CD4-positive, alpha-beta memory T cell (primary cell): ENCODE measurements around the gene TRABD2B. TPM values are rescaled to one million over a fixed set of nuclear protein-coding genes. Genes with fewer than 3 reads are reported as not detected.

Experiments
- CTCF ChIA-PET: fragments of 350-600 bp; sonication (Branson Sonifier 250); formaldehyde crosslinking; loops from one replicate; lab custom pipeline; 2021; ENCODE audit warnings: inconsistent platforms; ENCODE audit not compliant: partially characterized antibody; lab: Charles Lee
- POLR2A ChIA-PET: fragments of 350-600 bp; sonication (Branson Sonifier 250); formaldehyde crosslinking; loops from one replicate; lab custom pipeline; 2021; ENCODE audit not compliant: partially characterized antibody; lab: Charles Lee
- DNase-seq, 5 donors: peaks; one replicate each; pipeline versions ENCODE4 v3.0.0 to v3.0.0-alpha.2; 2020 to 2022; ENCODE audit warnings: mixed read lengths in 1 of 5
- H3K27ac ChIP-seq: one replicate; pipeline ENCODE4 v1.7.0; 2013; ENCODE audit warnings: low read depth, low read length
- H3K27me3 ChIP-seq: 2 replicates; pipeline ENCODE4 v1.7.0; 2013; ENCODE audit warnings: mild to moderate bottlenecking, low read length, moderate library complexity; ENCODE audit not compliant: insufficient read depth
- H3K36me3 ChIP-seq: 2 replicates; pipeline ENCODE4 v1.7.0; 2013; ENCODE audit warnings: mild to moderate bottlenecking, low read length, moderate library complexity; ENCODE audit not compliant: insufficient read depth
- H3K4me1 ChIP-seq: 2 replicates; pipeline ENCODE4 v1.7.0; 2013; ENCODE audit warnings: mild to moderate bottlenecking, low read length, moderate library complexity; ENCODE audit not compliant: insufficient read depth
- H3K4me3 ChIP-seq, 2 donors: one replicate each; pipeline ENCODE4 v1.7.0; 2013; ENCODE audit warnings: low read length in 2 of 2, mild to moderate bottlenecking in 1 of 2
- H3K9me3 ChIP-seq, 2 donors: one replicate each; pipeline ENCODE4 v1.7.0; 2013; ENCODE audit warnings: low read length in 2 of 2, control low read depth in 1 of 2; ENCODE audit not compliant: control insufficient read depth in 1 of 2
- H3K27ac Mint-ChIP-seq, 7 donors: one replicate each; pipeline ENCODE4 v1.8.0; 2020 to 2021; ENCODE audit warnings: mixed read lengths in 7 of 7, mild to moderate bottlenecking in 6 of 7, inconsistent platforms in 3 of 7, moderate library complexity in 3 of 7
- H3K27me3 Mint-ChIP-seq, 2 donors: one replicate each; pipeline ENCODE4 v1.8.0; 2020 to 2021; ENCODE audit warnings: mixed read lengths in 2 of 2
- H3K36me3 Mint-ChIP-seq, 2 donors: one replicate each; pipeline ENCODE4 v1.8.0; 2020 to 2021; ENCODE audit warnings: mixed read lengths in 2 of 2, inconsistent platforms in 1 of 2, mild to moderate bottlenecking in 1 of 2
- H3K4me1 Mint-ChIP-seq, 4 donors: one replicate each; pipeline ENCODE4 v1.8.0; 2020 to 2021; ENCODE audit warnings: mixed read lengths in 4 of 4, mild to moderate bottlenecking in 1 of 4
- H3K4me3 Mint-ChIP-seq, 8 donors: one replicate each; pipeline ENCODE4 v1.8.0; 2020 to 2021; ENCODE audit warnings: mixed read lengths in 8 of 8, mild to moderate bottlenecking in 7 of 8, moderate library complexity in 6 of 8, inconsistent platforms in 3 of 8
- H3K9me3 Mint-ChIP-seq, 8 donors: one replicate each; pipeline ENCODE4 v1.8.0; 2020 to 2021; ENCODE audit warnings: mixed read lengths in 8 of 8, mild to moderate bottlenecking in 5 of 8, inconsistent platforms in 3 of 8, moderate library complexity in 1 of 8
- intact Hi-C: fragments of 100-400 bp; cut with micrococcal nuclease; formaldehyde crosslinking; loops from one replicate; pipeline ENCODE4 v1.15.1; 2023
- polyA plus RNA-seq, 2 donors: library from polyadenylated mRNA; unstranded; fragments of 300-500 nt; fragmentation: Illumina TruSeq; gene quantifications; one replicate each; pipeline ENCODE4 v1.2.3, GENCODE V29; 2021
- total RNA-seq, 2 experiments: library from RNA; stranded (reverse); gene quantifications; one replicate each; pipeline ENCODE4 v1.2.3, GENCODE V29; 2021

TRABD2B gene
- total and polyA plus RNA-seq, 4 experiments from 2014 or later, result not detected

- intact Hi-C loops, result no loop called here
- no peaks in the 10 kb centered on the region for H3K9me3 Mint-ChIP-seq
- Histone ChIP-seq H3K27ac (no peak overlapping the region), H3K9me3 (no peaks in the 10 kb centered on the region), H3K4me3 (no peak overlapping the region), H3K4me1 (no peaks in the 10 kb centered on the region), H3K36me3 (no peaks in the 10 kb centered on the region), H3K27me3 (no peaks in the 10 kb centered on the region)
- H3K27ac Mint-ChIP-seq, result peak overlapping the region in 1 of 7 donors; percentile 32
- POLR2A ChIA-PET, result no interaction called here
- H3K4me1 Mint-ChIP-seq, result no peaks in the 10 kb centered on the region
- no peaks in the 10 kb centered on the region for H3K36me3 Mint-ChIP-seq
- H3K4me3 Mint-ChIP-seq, result no peak overlapping the region
- peaks cover 2 to 6% of the 10 kb centered on the region in 2 donors for H3K27me3 Mint-ChIP-seq
- DNase-seq, result no peak
- CTCF ChIA-PET, result no interaction called here
These were observed 209.6 kb downstream of the TRABD2B start for GRCh38 chr1:47787560-47787959.

- no peaks in the 10 kb centered on the region for H3K9me3 ChIP-seq
- H3K27ac ChIP-seq, result no peak overlapping the region
- peaks cover 2 to 6% of the 10 kb centered on the region in 2 donors for H3K27me3 Mint-ChIP-seq
- no peak overlapping the region for H3K4me3 ChIP-seq
- intact Hi-C loops, result no loop called here
- POLR2A ChIA-PET, result no interaction called here
- H3K9me3 Mint-ChIP-seq, result no peaks in the 10 kb centered on the region
- no peak for DNase-seq
- H3K27me3 ChIP-seq, result no peaks in the 10 kb centered on the region
- H3K4me1 Mint-ChIP-seq, result peaks cover 0 to 3% (median 0%) of the 10 kb centered on the region in 4 donors
- no peak overlapping the region for H3K4me3 Mint-ChIP-seq
- CTCF ChIA-PET, result no interaction called here
- H3K36me3 Mint-ChIP-seq, result no peaks in the 10 kb centered on the region
- no peaks in the 10 kb centered on the region for H3K4me1 ChIP-seq
- no peaks in the 10 kb centered on the region for H3K36me3 ChIP-seq
- no peak overlapping the region for H3K27ac Mint-ChIP-seq
These were observed 210.9 kb downstream of the TRABD2B start for GRCh38 chr1:47786316-47786715.

GRCh38 chr1:47785561-47786271 lies 211.5 kb downstream of the TRABD2B start:
- Mint-ChIP-seq H3K4me1 (peaks cover 0 to 3% (median 0%) of the 10 kb centered on the region in 4 donors), H3K36me3 (no peaks in the 10 kb centered on the region), H3K9me3 (no peaks in the 10 kb centered on the region), H3K4me3 (no peak overlapping the region), H3K27ac (no peak overlapping the region), H3K27me3 (peaks cover 2 to 6% of the 10 kb centered on the region in 2 donors)
- Histone ChIP-seq H3K4me3 (no peak overlapping the region), H3K27me3 (no peaks in the 10 kb centered on the region), H3K4me1 (no peaks in the 10 kb centered on the region), H3K27ac (no peak overlapping the region), H3K9me3 (no peaks in the 10 kb centered on the region), H3K36me3 (no peaks in the 10 kb centered on the region)
- DNase-seq, result no peak
- intact Hi-C loops, result no loop called here
- ChIA-PET POLR2A (no interaction called here), CTCF (no interaction called here)

DNA sequence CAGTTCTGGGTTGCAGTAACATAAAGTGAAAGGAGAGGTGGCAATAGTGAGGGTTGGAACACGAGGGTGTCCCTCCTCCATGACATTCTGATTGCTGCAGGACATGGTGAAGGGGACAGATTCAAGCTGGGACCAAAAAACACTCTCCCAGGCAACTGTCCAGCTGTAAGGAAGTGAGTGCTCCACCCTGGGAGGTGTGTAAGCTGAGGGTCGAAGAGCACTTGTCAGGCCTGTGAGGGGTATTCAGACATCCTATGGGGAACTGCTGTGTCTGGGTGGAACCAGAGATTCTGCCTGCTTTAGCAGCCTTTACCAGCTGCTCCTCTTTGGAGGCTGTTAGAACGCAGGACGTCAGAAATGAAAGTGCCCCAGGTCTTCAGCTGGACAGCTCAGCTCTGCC lies 212.1 kb downstream of the TRABD2B start:
- Mint-ChIP-seq H3K9me3 (no peaks in the 10 kb centered on the region), H3K4me1 (peaks cover 0 to 3% (median 0%) of the 10 kb centered on the region in 4 donors), H3K27ac (no peak overlapping the region), H3K36me3 (no peaks in the 10 kb centered on the region), H3K4me3 (no peak overlapping the region), H3K27me3 (peaks cover 2 to 3% of the 10 kb centered on the region in 2 donors)
- CTCF ChIA-PET, result no interaction called here
- Histone ChIP-seq H3K27me3 (no peaks in the 10 kb centered on the region), H3K27ac (no peak overlapping the region), H3K4me3 (no peak overlapping the region), H3K9me3 (no peaks in the 10 kb centered on the region), H3K36me3 (no peaks in the 10 kb centered on the region), H3K4me1 (no peaks in the 10 kb centered on the region)
- no peak for DNase-seq
- intact Hi-C loops, result no loop called here
- POLR2A ChIA-PET, result no interaction called here

DNA sequence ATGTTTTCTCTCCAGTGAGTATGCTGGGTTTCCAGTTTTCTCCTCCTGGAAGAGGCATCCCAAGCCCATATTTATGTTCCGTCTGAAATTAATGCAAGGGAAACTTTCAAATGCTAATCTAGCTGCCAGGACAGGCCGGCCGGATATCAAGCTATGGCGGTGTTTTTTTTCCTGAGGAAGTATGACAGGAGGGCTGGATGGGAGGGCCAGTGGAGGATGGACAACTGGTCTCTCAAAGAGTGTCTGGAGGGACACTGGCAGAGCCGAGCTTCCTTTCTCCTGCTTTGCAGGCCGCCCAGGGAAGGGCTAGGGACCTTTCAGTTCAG lies 212.7 kb downstream of the TRABD2B start:
- Mint-ChIP-seq H3K4me3 (no peak overlapping the region), H3K4me1 (peaks cover 0 to 3% (median 0%) of the 10 kb centered on the region in 4 donors), H3K9me3 (no peaks in the 10 kb centered on the region), H3K36me3 (no peaks in the 10 kb centered on the region), H3K27me3 (peaks cover 2 to 3% of the 10 kb centered on the region in 2 donors), H3K27ac (no peak overlapping the region)
- Histone ChIP-seq H3K36me3 (no peaks in the 10 kb centered on the region), H3K9me3 (no peaks in the 10 kb centered on the region), H3K4me3 (no peak overlapping the region), H3K27me3 (no peaks in the 10 kb centered on the region), H3K4me1 (no peaks in the 10 kb centered on the region), H3K27ac (no peak overlapping the region)
- intact Hi-C loops, result no loop called here
- POLR2A ChIA-PET, result no interaction called here
- CTCF ChIA-PET, result no interaction called here
- DNase-seq, result no peak

DNA sequence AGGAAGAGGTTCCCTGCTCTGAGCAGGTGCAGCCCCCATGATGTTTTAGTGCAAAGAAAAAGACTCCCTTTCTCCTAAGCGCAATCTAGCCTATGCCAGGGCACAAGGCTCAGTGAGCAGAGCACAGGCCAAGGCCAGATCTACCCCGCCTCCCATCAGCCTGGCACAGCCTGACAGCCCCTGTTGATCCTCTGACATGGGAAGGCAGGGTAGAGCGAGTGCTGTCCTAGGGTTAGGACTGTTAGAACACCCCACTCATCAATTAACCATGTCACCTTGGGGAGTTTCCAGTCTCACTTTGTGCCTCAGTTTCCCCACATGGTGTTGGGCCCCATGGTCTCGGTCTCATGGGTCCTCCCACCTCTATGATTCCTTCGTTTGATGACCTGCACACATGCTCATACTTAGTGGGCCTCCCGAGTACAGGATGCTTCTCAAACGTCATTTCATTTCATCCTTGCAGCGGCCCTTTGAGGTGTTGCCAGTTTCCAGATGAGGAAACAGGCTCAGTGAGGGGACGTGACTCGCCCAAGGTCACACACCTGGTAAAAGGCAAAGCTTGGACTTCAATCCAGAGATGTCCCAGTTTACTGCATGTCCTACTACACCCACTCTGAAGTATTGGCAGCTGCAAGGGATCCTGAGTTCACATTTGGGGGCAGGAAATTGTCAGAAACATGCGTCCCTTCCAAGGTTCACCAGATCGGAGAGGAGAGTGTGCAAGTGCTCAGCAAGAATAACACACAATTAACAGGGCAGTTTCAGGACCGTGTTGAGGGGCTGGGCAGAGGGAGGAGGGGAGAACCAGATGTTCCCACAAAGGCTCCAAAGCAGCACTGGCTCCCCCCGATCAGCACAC lies 213.3 kb downstream of the TRABD2B start:
- no peaks in the 10 kb centered on the region for H3K27me3 ChIP-seq
- CTCF ChIA-PET, result no interaction called here
- Mint-ChIP-seq H3K27ac (no peak overlapping the region), H3K27me3 (peaks cover 2 to 3% of the 10 kb centered on the region in 2 donors), H3K36me3 (no peaks in the 10 kb centered on the region), H3K9me3 (no peaks in the 10 kb centered on the region), H3K4me1 (peaks cover 0 to 3% (median 0%) of the 10 kb centered on the region in 4 donors), H3K4me3 (no peak overlapping the region)
- no peaks in the 10 kb centered on the region for H3K36me3 ChIP-seq
- DNase-seq, result no peak
- no peak overlapping the region for H3K27ac ChIP-seq
- H3K9me3 ChIP-seq, result no peaks in the 10 kb centered on the region
- H3K4me3 ChIP-seq, result no peak overlapping the region
- H3K4me1 ChIP-seq, result no peaks in the 10 kb centered on the region
- intact Hi-C loops, result no loop called here
- POLR2A ChIA-PET, result no interaction called here

GRCh38 chr1:47782414-47783166 lies 214.6 kb downstream of the TRABD2B start:
- H3K4me3 ChIP-seq, result no peak overlapping the region
- CTCF ChIA-PET, result no interaction called here
- intact Hi-C loops, result no loop called here
- H3K36me3 Mint-ChIP-seq, result no peaks in the 10 kb centered on the region
- H3K4me3 Mint-ChIP-seq, result no peak overlapping the region
- H3K36me3 ChIP-seq, result no peaks in the 10 kb centered on the region
- peaks cover 0 to 3% (median 0%) of the 10 kb centered on the region in 4 donors for H3K4me1 Mint-ChIP-seq
- no peak overlapping the region for H3K27ac Mint-ChIP-seq
- no peaks in the 10 kb centered on the region for H3K27me3 ChIP-seq
- H3K9me3 Mint-ChIP-seq, result no peaks in the 10 kb centered on the region
- no peak for DNase-seq
- no peaks in the 10 kb centered on the region for H3K4me1 ChIP-seq
- POLR2A ChIA-PET, result no interaction called here
- H3K9me3 ChIP-seq, result no peaks in the 10 kb centered on the region
- H3K27me3 Mint-ChIP-seq, result peaks cover 0 to 3% of the 10 kb centered on the region in 2 donors
- no peak overlapping the region for H3K27ac ChIP-seq
